ENCODE results near the gene POM121. TPM values are rescaled to one million over a fixed set of nuclear protein-coding genes. Genes with fewer than 3 reads are reported as not detected.
"Not testable (repeated sequence)": the region's sequence is repeated elsewhere in the genome, so short reads cannot be mapped to it uniquely, and the experiment has no call there.

Gene POM121
- total and polyA plus RNA-seq, 11 donors = 8.3 to 23.2 (median 16.1) TPM

GRCh38 chr7:72961346-72961650, 36.4 kb downstream of the POM121 start:
- ATAC-seq = peak in 1 of 4 donors; percentile 4
- no CpG with 5 or more reads among the region's 9 CpGs for WGBS, 4 donors
- H3K4me1 ChIP-seq; H3K27ac ChIP-seq; H3K9me3 ChIP-seq; H3K36me3 ChIP-seq; H3K4me3 ChIP-seq; intact Hi-C loops (cut with DNase I); H3K27me3 ChIP-seq; DNase-seq: not testable (repeated sequence)

- ATAC-seq; H3K27ac ChIP-seq; H3K27me3 ChIP-seq; DNase-seq; H3K9me3 ChIP-seq; intact Hi-C loops (cut with DNase I); H3K36me3 ChIP-seq; H3K4me3 ChIP-seq; H3K4me1 ChIP-seq: not testable (repeated sequence)
- 83% methylated on average over 4 of the region's 8 CpGs; no CpG with 5 or more reads in 2 of the 4 donors for WGBS, 4 donors
These were observed 38.2 kb downstream of the POM121 start for GRCh38 chr7:72963056-72963455.

- DNase-seq; H3K4me3 ChIP-seq; H3K4me1 ChIP-seq; intact Hi-C loops (cut with DNase I); H3K27ac ChIP-seq; H3K9me3 ChIP-seq; H3K27me3 ChIP-seq; H3K36me3 ChIP-seq: not testable (repeated sequence)
- peak in 2 of 4 donors; percentile 7 to 12 for ATAC-seq
- no CpG with 5 or more reads among the region's 31 CpGs for WGBS, 4 donors
These were observed 40.5 kb downstream of the POM121 start for GRCh38 chr7:72965186-72965975.

GRCh38 chr7:72966892-72967291, 42.0 kb downstream of the POM121 start:
- ATAC-seq (peak in 3 of 4 donors; percentile 13 to 47 (median 34)), DNase-seq (peak in 3 of 5 donors; percentile 4 to 52 (median 15))
- H3K36me3 ChIP-seq; H3K9me3 ChIP-seq; H3K4me1 ChIP-seq; H3K4me3 ChIP-seq; intact Hi-C loops (cut with DNase I); H3K27ac ChIP-seq; H3K27me3 ChIP-seq: not testable (repeated sequence)
- 40 to 76% (median 69%) methylated on average over 2 of the region's 3 CpGs; no CpG with 5 or more reads in 1 of the 4 donors for WGBS, 4 donors

- intact Hi-C loops (cut with DNase I); H3K36me3 ChIP-seq; H3K27me3 ChIP-seq; H3K4me3 ChIP-seq; H3K9me3 ChIP-seq; ATAC-seq; H3K4me1 ChIP-seq; H3K27ac ChIP-seq: not testable (repeated sequence)
- DNase-seq = peak in 1 of 5 donors; percentile 11
- 50 to 73% (median 61%) methylated on average over 11 to 17 of the region's 36 CpGs for WGBS, 4 donors
These were observed 44.2 kb downstream of the POM121 start, which contains the start of gene TRIM74 for GRCh38 chr7:72968980-72969516. Gene TRIM74 (minus strand): TSS chr7:72969466. CDS start chr7:72966157, 3,309 bp downstream.

- H3K36me3 ChIP-seq; H3K4me1 ChIP-seq; H3K27me3 ChIP-seq; H3K9me3 ChIP-seq; intact Hi-C loops (cut with DNase I); H3K4me3 ChIP-seq; H3K27ac ChIP-seq: not testable (repeated sequence)
- peak in 1 of 4 donors; percentile 7 for ATAC-seq
- peak in 1 of 5 donors; percentile 3 for DNase-seq
- 43 to 44% methylated on average over 16 to 19 of the region's 29 CpGs; no CpG with 5 or more reads in 2 of the 4 donors for WGBS, 4 donors
These were observed 44.8 kb downstream of the POM121 start for GRCh38 chr7:72969688-72970087.

GRCh38 chr7:72971505-72971904, 46.6 kb downstream of the POM121 start:
- H3K36me3 ChIP-seq; H3K4me1 ChIP-seq; DNase-seq; intact Hi-C loops (cut with DNase I); H3K27ac ChIP-seq; H3K27me3 ChIP-seq; H3K9me3 ChIP-seq; H3K4me3 ChIP-seq: not testable (repeated sequence)
- no CpG with 5 or more reads among the region's 6 CpGs for WGBS, 4 donors
- peak in 3 of 4 donors; percentile 19 to 25 (median 20) for ATAC-seq

GRCh38 chr7:72974781-72975180, 49.9 kb downstream of the POM121 start:
- WGBS, 4 donors = 91 to 93% methylated on average over 3 to 4 of the region's 7 CpGs; no CpG with 5 or more reads in 2 of the 4 donors
- H3K9me3 ChIP-seq; H3K27ac ChIP-seq; intact Hi-C loops (cut with DNase I); H3K27me3 ChIP-seq; H3K36me3 ChIP-seq; ATAC-seq; H3K4me1 ChIP-seq; H3K4me3 ChIP-seq: not testable (repeated sequence)
- peak in 1 of 5 donors; percentile 7 for DNase-seq

- H3K27me3 ChIP-seq; H3K4me3 ChIP-seq; H3K27ac ChIP-seq; H3K4me1 ChIP-seq; H3K9me3 ChIP-seq; H3K36me3 ChIP-seq; intact Hi-C loops (cut with DNase I): not testable (repeated sequence)
- peak in 4 of 5 donors; percentile 10 to 45 (median 18) for DNase-seq
- ATAC-seq = peak in 1 of 4 donors; percentile 29
- 86 to 100% (median 87%) methylated on average over 1 to 13 of the region's 55 CpGs for WGBS, 4 donors
These were observed 50.9 kb downstream of the POM121 start for GRCh38 chr7:72975656-72976286.

- H3K27ac ChIP-seq; H3K9me3 ChIP-seq; H3K4me3 ChIP-seq; H3K4me1 ChIP-seq; H3K36me3 ChIP-seq; H3K27me3 ChIP-seq; intact Hi-C loops (cut with DNase I): not testable (repeated sequence)
- WGBS, 4 donors = 90 to 96% (median 93%) methylated on average over 2 to 3 of the region's 12 CpGs; no CpG with 5 or more reads in 1 of the 4 donors
- DNase-seq = peak in 3 of 5 donors; percentile 9 to 13 (median 12)
- ATAC-seq = peak in 1 of 4 donors; percentile 16
These were observed 51.5 kb downstream of the POM121 start for GRCh38 chr7:72976434-72976833.

GRCh38 chr7:72980382-72980781, 55.5 kb downstream of the POM121 start:
- H3K4me3 ChIP-seq; intact Hi-C loops (cut with DNase I); H3K4me1 ChIP-seq; H3K27ac ChIP-seq; H3K36me3 ChIP-seq; H3K27me3 ChIP-seq; H3K9me3 ChIP-seq; ATAC-seq; DNase-seq: not testable (repeated sequence)
- 92 to 100% (median 94%) methylated on average over 1 to 2 of the region's 6 CpGs; no CpG with 5 or more reads in 1 of the 4 donors for WGBS, 4 donors

Measured in heart left ventricle (tissue), 16 donors.